NCI-H2171 treated with DMSO at 0.1 percent for 48 hours (cell line): ENCODE data around the gene SOCS1.
A peak's percentile ranks its signal among the peaks of the same experiment; 100 is the strongest.

Experiments
- DNase-seq: peaks from one replicate; lab custom pipeline; 2025; lab: John Stamatoyannopoulos, UW

SOCS1 gene

DNA sequence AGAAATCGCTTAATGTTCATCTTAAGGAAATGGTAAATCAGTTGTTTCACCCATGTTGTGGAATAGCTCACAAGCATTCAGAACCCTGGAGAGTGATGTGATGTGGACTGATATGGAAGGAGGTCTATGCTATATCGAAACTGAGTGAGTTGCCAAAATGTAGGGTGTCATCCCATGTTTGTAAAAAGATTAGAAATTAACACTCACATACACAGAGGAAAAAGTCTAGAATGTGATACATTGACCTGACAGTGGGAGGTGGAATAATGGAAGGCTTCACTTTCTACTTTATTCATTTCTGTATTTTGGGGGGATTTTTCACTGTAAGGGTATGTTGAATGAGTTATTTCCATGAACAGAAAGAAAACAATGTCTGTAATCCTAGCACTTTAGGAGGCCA lies 29.8 kb upstream of the SOCS1 start:
- DNase-seq, result no peak

DNA sequence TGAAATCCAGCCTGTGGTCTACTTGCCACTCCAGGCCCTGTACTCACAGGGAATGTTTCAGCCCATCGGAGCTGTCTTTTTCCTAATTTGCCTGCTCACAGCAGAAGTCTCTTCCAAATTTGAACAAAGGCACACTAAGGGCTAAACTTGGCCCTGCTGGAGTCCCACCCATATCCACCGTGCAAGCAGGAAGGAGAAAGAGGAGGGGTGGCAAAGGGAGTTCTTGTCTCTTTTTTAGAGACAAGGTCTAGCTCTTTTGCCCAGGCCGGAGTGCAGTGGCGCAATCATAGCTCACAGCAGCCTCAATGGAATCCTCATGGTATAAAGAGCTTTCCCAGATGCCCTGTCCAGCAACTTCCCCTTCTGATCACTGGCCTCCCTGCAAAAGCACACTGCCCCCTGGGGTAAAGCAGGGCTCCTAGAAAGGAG lies 27.8 kb upstream of the SOCS1 start:
- DNase-seq, result no peak

DNA sequence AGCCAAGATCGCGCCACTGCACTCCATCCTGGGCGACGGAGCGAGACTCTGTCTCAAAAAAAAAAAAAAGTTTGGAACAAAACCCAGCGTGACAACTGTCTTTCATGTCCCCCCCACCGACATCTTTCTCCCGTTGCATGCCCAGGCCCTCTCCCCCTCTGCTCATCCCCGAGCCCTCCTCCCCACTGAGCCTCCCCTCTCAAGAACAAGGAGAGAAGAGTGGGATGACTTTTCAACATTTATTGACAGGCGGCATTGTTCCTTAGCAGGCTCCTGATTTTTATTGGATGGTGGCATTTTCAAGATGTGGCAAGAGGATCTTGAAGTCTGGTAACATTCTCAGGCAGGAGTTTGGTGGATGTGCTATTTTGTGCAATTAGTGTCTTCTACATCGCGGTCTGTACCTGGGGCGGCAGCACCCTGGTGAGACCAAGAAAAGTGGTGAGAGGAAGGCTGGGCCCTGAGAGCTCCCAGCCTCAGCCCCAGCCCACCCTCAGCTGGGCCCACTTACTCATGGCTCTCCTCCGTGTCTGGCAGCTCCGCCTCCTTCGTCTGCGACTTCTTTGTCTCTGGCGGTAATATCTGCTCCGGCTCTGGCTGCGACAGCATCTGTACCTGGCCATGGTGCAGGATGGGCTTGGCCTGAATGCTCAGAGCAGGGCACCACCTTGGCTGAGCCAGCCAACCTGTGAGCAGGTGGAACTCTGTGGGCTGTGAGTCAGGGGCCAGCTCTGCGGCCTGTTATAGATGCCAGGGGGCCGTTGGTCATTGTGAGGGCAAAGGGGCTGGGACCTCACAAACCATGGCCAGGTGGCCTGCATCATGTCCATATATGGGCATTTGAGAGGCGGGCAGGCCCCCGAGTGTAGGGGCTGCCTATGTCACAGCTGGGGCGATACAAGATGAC lies 24.9 kb upstream of the SOCS1 start, which contains the start of gene PRM1:
PRM1 (minus strand) TSS at position 715 of the 907 bp plus-strand sequence; CDS start at position 623, 92 bp downstream.
- DNase-seq, result no peak

DNA sequence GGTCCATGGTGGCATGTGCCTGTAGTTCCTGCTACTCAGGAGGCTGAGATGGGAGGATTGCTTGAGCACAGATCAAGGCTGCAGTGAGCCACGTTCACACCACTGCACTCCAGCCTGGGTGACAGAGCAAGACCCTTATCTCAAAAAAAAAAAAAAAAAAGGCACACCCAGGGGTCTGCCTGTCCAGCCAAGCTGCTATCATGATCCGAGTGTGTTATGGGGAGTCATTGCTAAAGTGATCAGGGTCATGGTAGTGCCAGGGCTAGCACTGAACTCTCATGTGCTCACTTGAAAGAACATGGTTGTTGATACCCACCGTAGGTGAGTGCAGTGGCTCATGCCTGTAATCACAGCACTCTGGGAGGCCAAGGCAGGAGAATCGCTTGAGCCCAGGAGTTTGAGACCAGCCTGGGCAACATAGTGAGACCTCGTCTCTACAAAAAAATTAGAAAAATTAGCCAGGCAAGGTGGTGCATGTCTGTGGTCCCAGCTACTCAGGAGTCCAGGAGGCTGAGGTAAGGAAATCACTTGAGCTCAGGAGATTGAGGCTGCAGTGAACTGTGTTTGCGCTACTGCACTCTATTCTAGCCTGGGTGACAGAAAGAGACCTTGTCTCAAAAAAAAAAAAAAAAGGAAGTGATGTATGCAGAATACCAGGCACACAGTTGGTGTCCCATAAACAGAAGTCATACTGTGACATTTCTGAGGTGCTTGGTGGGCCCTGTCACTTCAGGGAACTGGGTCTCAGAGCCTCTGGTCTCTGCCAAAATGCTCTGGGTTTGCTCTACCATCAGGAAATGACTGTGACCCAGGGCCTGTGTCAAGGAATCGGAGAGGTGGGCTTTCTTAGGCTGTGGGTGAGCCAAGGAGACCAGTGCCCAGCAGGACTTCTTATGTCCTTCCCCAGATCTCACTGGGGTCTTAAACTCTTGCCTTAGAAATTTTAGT lies 23.0 kb upstream of the SOCS1 start:
- DNase-seq, result no peak

DNA sequence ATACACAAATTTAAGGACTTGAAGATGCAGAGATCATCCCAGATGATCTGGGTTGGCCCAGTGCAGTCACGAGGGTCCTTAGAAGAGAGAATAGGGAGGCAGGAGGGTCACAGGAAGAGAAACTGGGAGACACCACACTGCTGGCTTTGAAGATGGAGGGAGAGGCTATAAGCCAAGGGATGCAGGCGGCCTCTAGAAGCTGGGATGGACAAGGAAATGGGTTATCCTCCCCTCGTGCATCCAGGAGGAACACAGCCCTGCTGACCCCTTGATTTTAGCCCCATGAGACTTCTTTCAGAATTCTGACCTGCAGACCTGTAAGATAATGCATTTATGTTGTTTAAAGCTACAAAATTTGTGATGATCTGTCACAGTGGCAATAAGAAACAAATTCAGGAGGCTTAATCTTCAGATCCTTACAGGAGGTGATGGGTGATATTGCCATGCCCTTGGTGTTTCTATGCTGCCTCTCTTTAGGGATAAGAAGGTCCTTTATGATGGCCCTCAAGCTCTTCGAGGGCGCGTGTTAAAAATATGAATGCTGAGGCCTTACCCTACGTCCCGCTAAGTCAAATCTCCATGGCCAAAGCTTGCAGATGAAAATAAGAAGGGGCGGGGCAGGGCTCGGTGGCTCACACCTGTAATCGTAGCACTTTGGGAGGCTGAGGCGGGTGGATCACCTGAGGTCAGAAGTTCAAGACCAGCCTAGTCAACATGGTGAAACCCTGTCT lies 21.8 kb upstream of the SOCS1 start:
- DNase-seq, result no peak

DNA sequence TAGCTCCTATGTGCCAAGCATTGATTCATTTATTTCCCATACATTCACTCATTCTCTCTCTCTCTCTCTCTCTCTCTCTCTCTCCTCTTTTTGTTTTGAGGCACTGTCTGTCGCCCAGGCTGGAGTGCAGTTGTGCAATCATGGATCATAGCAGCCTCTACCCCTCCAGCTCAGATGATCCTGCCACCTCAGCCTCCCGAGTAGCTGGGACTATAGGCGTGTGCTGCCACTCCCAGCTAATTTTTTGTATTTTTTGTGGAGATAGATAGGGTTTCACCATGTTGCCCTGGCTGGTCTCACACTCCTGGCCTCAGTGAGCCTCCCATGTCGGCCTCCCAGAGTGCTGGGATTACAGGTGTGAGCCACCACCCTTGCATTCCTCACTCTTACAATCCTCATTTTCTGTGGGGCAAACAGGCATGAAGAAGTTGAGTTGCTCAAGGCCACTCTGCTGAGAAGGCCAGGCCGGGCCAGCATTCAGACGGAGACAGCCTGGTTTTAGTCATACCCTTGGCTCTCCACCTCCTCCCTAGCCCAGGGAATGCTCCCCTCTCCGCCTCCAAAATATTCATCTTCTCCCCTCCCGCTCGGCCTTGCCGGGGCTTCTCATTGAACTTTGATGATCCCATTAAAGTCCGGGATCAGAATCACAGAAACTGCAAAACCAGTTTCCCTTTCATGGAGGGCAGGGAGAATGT lies 21.0 kb upstream of the SOCS1 start:
- DNase-seq, result no peak

DNA sequence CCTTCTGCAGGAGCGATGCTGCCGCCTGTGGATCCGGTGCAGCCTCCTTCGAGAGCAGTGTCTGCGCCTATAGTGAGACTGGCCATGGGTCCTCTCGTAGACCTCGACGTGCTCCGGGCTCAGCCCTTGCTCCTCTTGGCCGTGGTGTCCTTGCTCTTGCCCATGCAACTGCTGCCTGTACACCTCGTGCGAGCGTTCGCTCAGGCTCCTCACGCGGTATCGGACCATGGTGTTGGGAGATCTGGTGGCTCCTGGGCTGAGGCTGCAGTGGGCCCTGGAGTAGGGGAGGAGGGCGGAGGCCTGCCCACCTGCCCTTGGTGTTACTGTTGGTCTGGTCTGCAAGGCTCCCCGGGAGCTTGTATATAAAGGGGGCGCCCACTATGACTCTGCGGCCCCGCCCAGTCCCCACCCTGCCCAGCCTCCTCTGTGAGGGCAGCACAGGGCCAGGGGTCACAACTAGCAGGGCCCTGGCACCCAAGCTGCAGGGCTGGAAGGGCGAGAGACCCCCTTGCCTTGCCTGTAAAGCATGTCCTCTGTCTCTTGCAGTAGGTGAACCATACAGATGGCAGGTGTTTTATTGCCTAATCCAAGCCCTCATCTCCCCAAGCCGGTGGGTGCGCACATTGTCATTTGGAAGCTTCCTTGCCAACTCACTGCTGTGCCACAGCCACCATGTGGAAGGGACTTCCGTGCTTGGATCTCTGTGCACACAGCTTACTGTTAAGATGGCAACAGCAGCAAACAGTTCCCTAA lies 20.3 kb upstream of the SOCS1 start, which contains the start of gene PRM2:
PRM2 (minus strand) TSS at position 338 of the 753 bp plus-strand sequence; CDS start at position 228, 110 bp downstream.
- DNase-seq, result peak; percentile 25

DNA sequence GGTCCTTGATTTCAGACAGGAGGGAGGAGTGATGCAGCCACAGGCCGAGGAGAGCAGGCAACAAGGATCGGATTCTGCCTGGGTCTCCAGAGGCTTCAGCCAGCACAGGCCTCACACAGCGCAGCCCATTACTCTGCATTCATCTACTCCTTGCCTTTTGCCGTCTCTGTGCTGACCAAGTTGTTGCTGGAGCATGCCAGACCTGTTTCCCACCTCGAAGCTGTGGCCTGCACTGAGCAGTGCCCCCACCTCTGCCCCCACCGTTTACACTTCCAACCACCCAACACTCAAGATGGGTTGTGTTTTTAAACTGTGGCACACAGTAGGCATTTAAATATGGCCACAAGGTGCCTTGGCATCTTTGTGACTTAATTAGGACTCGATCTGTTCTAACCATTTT lies 19.0 kb upstream of the SOCS1 start:
- no peak for DNase-seq

DNA sequence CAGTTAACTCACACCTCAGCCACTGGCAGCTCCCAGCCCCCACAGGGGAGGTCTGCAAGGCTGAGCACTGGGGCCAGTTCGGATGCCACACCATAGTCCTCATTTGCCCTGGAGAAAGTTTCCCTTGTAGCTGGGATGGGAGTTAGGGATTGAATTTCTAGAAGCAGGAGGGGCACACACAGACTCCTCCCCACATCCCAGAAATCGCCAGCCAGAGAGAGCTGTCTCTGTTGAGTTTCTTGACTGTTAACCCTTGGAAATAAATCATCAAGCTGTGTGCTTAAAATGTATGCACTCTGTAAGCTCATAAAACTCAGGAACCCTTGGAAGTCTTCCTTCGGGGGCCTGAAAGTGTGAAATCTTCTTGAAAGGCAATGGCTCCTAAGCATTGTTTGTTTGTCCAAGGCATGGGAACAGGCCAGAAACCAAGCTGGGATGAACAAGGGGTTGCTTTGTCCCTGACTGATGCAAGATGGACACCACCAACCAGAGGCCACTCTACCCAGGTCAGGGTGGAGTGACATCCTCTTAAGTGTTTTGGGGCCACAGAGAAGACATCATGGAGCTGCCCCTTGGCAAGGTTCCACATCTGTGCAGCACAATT lies 17.8 kb upstream of the SOCS1 start:
- no peak for DNase-seq

DNA sequence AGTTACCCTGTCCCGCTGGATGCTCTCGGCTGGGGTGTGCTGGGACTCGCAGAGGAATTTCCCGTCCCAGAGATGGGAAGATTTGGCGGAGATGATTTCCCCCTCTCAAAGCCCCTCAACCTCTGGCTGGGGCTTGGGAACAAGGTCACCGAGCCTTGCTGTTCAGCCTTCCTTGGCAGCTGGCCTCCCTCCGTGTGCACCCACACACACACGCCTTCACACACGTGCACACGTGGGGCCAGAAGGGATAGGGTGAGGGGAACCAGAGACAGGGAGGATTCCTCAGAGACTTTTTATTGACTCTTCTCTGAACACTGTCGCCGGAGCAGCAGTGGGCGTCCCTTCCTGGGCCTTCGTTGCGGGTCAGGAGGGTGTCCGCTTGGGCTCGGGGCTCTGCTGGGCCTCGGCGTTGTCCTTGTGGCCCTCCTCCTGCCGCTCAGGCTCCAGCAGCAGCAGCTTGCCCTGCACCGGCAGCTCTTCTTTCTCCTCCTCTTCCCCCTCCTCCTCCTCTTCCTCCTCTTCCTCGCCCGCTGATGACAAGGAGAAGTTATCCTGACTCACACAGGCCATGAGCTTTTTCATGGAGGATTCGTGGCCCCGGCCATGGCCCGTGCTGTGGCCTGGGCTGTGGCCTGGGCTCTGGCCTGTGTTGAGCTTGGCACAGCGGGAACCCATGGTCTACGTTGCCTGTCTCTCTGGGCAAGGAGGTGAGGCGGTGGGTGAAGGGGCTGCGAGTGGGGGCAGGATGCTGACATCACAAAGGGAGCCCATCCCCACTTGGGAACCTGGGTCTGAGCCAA lies 17.1 kb upstream of the SOCS1 start, which contains the start of gene PRM3:
PRM3 (minus strand) TSS at position 709 of the 800 bp plus-strand sequence; CDS start at position 675, 34 bp downstream.
- no peak for DNase-seq

DNA sequence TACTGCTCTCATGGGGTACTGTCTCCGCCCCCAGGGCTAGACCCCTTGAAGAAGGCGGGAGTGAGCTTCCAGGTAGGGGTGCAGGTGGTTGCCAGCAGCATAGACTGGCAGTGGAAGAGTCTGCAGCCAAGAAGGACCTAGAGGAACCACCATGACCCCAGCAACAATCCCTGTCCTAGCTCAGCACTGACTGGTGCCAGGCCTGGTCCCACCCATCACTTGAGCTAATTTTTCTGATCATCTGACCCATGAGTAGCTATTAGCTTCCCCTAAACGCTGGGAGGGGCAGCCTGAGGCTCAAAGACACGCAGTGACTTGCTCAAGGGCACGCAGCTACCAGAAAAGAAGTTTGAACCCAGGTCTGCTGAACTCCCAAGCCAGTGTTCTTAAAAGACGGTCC lies 16.5 kb upstream of the SOCS1 start:
- DNase-seq, result no peak

DNA sequence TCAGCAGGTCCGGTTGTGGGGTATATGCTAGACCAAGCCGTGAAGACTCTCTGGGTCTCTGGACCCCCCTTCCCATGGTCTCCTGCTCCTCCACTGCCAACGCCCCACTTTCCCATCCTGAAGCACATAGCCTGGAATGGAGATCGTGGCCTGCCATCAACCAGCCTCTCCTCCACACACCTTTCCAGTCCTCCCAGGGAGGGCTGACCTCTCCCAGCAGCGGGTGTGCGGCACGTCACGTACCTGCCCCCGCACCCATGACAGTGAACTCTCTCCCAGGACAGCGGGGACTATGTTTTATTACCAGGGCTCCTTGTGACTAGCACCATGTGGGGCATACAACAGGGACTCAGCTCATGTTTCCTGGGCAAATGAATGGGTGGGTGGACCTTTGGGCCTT lies 15.6 kb upstream of the SOCS1 start:
- no peak for DNase-seq

DNA sequence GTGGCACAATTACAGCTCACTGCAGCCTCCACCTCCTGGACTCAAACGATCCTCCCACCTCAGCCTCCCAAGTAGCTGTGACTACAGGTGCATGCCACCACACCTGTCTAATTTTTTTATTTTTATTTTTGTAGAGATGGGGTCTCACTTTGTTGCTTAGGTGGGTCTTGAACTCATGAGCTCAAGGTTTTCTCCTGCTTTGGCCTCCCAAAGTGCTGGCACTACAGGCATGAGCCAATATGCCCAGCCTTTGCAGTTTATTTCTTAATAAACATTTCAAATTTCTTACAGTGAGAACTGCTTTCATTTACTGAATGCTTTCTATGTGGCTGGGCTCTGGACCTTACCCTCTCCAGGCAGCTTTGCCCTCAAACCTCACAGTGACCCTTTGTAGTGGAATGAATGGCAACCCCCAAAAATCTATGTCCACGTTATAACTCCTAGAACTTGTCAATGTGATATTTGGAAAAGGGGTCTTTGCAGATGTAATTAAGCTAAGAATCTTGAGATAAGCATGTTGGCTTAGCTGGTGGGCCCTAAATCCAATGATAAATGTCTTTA lies 14.7 kb upstream of the SOCS1 start:
- DNase-seq, result no peak

DNA sequence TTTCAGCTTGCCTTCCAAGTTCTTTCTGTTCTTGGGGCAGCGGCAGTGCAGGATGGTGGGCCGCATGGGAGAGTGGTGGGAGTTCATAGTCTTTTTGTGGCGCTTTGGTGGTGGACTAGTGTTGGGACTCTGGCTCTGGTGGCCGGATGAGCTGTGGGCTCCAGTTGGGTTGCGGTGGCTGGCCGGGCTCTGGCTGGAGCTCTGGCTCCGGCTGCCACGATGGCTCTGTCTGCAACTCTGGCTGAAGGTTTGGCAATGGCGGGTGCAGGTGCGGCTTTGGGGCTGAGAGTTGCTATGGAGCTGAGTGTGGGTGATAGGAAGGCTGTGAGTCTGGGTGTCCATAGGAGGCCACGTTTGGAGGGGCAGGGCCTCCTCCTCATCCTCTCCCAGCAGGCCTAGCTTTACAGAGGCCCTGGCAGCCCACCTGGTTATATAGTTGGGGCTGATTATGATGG lies 12.9 kb upstream of the SOCS1 start, which contains the start of gene TNP2:
TNP2 (minus strand) TSS at position 405 of the 455 bp plus-strand sequence; CDS start at position 342, 63 bp downstream.
- DNase-seq, result no peak

DNA sequence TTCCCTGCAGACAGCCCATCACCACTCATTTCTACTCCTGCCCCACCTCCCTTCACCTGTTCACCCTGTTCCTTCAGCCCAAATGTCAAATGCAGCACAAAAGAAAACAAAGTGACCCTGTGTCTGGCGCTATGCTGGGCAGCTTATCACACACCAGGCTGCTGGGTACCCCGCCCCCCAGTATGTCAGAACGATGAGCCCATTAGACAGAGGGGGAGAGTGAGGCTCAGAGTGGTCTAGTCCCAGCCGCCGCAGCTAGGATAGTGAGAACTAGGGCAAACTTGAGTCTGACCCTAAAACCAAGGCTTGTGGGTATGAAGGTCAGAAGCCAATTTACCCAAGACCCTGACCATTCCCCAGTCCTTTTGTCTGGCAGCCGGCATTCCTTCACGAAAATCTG lies 9.1 kb upstream of the SOCS1 start:
- DNase-seq, result no peak

DNA sequence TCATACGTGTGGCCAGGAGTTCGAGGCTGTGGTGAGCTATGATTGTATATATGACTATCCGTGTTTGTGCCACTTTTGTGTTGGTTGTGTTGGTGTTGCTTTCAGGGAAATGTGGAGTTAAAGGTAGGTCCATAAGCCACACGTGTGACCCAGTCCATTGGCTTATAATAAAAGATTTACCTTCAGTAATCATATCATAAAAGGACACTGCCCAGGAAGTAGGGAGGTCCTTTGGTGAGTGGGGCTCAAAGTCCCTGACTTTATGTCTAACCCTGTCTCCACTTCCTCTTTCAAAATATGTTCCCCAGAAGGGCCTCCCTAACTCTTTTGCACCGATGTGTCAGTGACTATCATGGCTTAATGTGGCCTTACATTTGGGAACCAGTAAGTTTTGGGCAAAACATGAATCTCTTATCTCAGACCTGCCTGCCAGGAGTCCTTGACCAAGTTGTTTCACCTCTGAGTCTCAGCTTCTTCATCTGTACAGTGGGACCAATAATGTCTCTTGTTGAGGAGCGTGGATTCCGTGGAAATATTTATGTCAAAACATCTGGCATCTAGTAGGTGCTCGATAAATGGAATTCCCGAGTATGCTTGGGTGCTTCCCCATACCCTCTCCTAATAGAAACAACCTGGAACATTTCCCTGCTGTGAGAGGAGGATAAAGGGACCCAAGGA lies 8.3 kb upstream of the SOCS1 start:
- DNase-seq, result no peak

DNA sequence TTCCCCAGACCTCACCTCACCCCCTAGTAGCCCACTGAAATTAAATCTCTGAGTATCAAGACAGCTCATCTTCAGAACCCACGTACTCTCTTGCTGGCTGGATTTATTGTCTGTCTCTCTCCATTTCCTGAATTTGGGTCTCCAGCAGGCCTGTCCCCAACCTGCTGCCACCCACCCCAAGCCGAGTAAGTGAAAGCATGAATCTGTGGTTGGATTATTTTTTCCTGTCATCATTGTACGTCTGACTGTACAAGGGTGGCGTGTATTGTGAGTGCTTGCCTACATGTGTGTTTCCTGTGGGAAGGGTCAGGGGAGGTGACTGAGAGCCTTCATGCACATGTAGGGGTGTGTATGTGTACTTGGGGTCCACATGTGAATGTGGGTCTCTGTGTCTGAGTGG lies 7.7 kb upstream of the SOCS1 start:
- no peak for DNase-seq

DNA sequence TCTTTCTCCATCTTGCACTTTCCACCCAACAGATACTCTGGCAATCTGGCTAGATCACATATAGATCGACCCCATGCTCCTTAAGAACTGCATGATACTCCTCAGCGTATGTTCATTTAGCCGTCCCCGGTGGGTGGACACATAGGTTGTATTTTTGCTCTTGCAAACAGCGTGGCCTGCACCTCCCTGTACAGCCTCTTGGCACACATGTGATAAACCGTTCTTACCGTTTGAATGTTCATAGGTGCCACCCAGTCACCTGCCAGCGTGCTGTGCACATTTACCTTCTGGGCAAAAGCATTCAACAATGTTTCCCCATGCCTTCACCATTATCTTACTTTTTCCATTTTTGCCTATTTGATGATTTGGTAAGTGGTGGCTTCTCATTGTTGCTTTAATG lies 6.9 kb upstream of the SOCS1 start:
- no peak for DNase-seq
